Loucy (cell line): ENCODE data around the gene PLK3.
A peak's percentile ranks its signal among the peaks of the same experiment; 100 is the strongest.
"Not testable (repeated sequence)": the region's sequence is repeated elsewhere in the genome, so short reads cannot be mapped to it uniquely, and the experiment has no call there.

Source experiments
- H2AFZ ChIP-seq: fragments of 200-600 bp; sonication (generic); 2 replicates; pipeline ENCODE4 v1.6.0; 2016; ENCODE audit warnings: antibody characterized with exemption, mild to moderate bottlenecking, low read length, moderate library complexity
- H3F3A ChIP-seq: fragments of 200-600 bp; 2 replicates; pipeline ENCODE4 v1.6.0; 2016; ENCODE audit warnings: antibody characterized with exemption, low read depth, mild to moderate bottlenecking
- H3K27me3 ChIP-seq: fragments of 200-600 bp; sonication (generic); 2 replicates; pipeline ENCODE4 v1.6.1; 2014; ENCODE audit warnings: low read length, mild to moderate bottlenecking; ENCODE audit not compliant: insufficient read depth, poor library complexity, severe bottlenecking
- H3K36me3 ChIP-seq: fragments of 200-600 bp; sonication (generic); 2 replicates; pipeline ENCODE4 v1.6.1; 2016; ENCODE audit warnings: low read length; ENCODE audit not compliant: insufficient read depth
- H3K4me1 ChIP-seq: fragments of 200-600 bp; sonication (generic); 2 replicates; pipeline ENCODE4 v1.5.1; 2014; ENCODE audit warnings: low read length, mild to moderate bottlenecking; ENCODE audit not compliant: insufficient read depth, poor library complexity, severe bottlenecking
- H3K4me2 ChIP-seq: fragments of 200-600 bp; sonication (generic); 2 replicates; pipeline ENCODE4 v1.6.0; 2014; ENCODE audit warnings: antibody characterized with exemption, low read length, low read depth, mild to moderate bottlenecking; ENCODE audit not compliant: poor library complexity, severe bottlenecking
- H3K4me3 ChIP-seq: fragments of 200-600 bp; sonication (generic); 2 replicates; pipeline ENCODE4 v1.5.1; 2014; ENCODE audit warnings: low read length, mild to moderate bottlenecking, mixed read lengths; ENCODE audit not compliant: poor library complexity, severe bottlenecking
- H3K79me2 ChIP-seq: fragments of 200-600 bp; sonication (generic); 2 replicates; pipeline ENCODE4 v1.6.1; 2014; ENCODE audit warnings: low read length; ENCODE audit not compliant: insufficient read depth
- H3K9ac ChIP-seq: fragments of 200-600 bp; sonication (generic); 2 replicates; pipeline ENCODE4 v1.6.0; 2014; ENCODE audit warnings: mild to moderate bottlenecking, low read depth, low read length, moderate library complexity; ENCODE audit not compliant: poor library complexity, severe bottlenecking
- H3K9me2 ChIP-seq: fragments of 200-600 bp; sonication (generic); replicated peaks from 2 replicates; pipeline ENCODE4 v1.6.1; 2016; ENCODE audit warnings: low read depth, low read length, mixed read lengths
- H3K9me3 ChIP-seq: fragments of 200-600 bp; sonication (generic); 2 replicates; pipeline ENCODE4 v1.6.1; 2014; ENCODE audit warnings: mild to moderate bottlenecking, antibody characterized with exemption, low read length, low read depth; ENCODE audit not compliant: insufficient read depth
- H4K20me1 ChIP-seq: fragments of 200-600 bp; sonication (generic); 2 replicates; pipeline ENCODE4 v1.6.0; 2014; ENCODE audit warnings: antibody characterized with exemption, low read length, mild to moderate bottlenecking; ENCODE audit not compliant: insufficient read depth, poor library complexity, severe bottlenecking
- EZH2phosphoT487 ChIP-seq: fragments of 200-600 bp; IDR thresholded peaks from 2 replicates; pipeline ENCODE4 v1.6.1; 2018; ENCODE audit warnings: antibody characterized with exemption, mild to moderate bottlenecking, moderate library complexity, borderline replicate concordance
- TF ChIP-seq, protein P1 (sequence below): fragments of 200-600 bp; sonication (generic); conservative IDR thresholded peaks from 2 replicates; pipeline ENCODE4 v1.5.1; 2014; ENCODE audit warnings: mild to moderate bottlenecking, antibody characterized with exemption, low read length

The PLK3 gene

DNA sequence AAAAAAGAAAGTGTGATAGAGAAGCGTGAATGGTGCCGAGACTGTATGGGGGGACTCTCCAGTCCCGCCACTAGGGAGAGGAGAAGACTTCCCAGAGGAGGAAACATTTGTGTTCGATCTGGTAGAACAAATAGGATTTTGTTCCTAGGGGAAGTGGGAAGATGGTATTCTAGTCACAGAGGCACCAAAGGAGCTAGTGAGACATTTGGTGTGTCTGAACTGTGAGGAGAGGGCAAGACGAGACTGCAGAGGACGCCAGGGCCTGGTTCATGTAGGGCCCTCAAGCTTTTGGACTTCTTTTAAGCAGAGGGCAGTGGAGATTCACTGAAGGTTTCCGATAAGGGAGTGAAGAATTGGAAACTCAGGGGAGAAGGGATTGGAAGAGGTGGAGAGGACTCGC lies 11.1 kb downstream of the PLK3 start:
- TF ChIP-seq, protein P1, sequence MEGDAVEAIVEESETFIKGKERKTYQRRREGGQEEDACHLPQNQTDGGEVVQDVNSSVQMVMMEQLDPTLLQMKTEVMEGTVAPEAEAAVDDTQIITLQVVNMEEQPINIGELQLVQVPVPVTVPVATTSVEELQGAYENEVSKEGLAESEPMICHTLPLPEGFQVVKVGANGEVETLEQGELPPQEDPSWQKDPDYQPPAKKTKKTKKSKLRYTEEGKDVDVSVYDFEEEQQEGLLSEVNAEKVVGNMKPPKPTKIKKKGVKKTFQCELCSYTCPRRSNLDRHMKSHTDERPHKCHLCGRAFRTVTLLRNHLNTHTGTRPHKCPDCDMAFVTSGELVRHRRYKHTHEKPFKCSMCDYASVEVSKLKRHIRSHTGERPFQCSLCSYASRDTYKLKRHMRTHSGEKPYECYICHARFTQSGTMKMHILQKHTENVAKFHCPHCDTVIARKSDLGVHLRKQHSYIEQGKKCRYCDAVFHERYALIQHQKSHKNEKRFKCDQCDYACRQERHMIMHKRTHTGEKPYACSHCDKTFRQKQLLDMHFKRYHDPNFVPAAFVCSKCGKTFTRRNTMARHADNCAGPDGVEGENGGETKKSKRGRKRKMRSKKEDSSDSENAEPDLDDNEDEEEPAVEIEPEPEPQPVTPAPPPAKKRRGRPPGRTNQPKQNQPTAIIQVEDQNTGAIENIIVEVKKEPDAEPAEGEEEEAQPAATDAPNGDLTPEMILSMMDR = no peak
- TF ChIP-seq EZH2phosphoT487 = no peak
- Histone ChIP-seq H2AFZ (no peak overlapping the region), H3F3A (no peaks in the 10 kb centered on the region), H3K9me2 (no peaks in the 10 kb centered on the region), H3K4me3 (no peak overlapping the region), H3K36me3 (no peaks in the 10 kb centered on the region), H3K9me3 (no peaks in the 10 kb centered on the region), H3K9ac (no peak overlapping the region), H4K20me1 (no peaks in the 10 kb centered on the region), H3K79me2 (0 out of 2 replicates have a peak, but pooled peaks cover 4% of the 10 kb centered on the region), H3K27me3 (no peaks in the 10 kb centered on the region), H3K4me2 (no peak overlapping the region), H3K4me1 (peaks cover 29% of the 10 kb centered on the region)

DNA sequence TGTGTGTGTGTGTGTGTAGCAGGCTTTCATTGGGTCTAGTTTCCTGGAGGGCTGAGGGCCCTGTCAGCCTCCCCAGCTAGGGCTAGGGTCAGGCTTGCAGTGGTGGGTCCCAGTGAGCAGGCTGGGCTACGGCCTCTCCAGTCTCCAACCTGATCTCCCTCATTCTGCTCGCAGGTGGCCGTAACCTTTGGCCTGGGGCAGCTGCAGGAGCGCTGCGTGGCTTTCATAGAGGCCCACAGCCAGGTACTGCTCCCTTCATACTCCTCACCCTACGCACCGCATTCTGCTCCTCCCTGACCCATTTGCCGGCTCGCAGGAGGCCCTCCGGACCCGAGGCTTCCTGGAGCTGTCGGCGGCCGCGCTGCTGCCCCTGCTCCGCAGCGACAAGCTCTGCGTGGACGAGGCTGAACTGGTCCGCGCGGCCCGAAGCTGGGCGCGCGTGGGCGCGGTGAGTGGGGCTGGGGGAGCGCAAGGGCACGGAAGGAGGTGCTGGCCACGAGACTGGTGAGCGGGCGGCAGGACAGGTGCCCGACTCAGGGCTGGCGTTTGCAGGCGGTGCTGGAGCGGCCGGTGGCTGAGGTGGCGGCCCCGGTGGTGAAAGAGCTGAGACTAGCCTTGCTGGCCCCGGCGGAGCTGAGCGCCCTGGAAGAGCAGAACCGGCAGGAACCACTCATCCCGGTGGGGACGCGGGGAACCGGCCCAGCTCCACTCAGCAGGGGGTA lies 12.8 kb downstream of the PLK3 start:
- Histone ChIP-seq H3K79me2 (0 out of 2 replicates have a peak, but pooled peaks cover 4% of the 10 kb centered on the region), H3K4me2 (peak overlapping the region; percentile 79), H3K36me3 (no peaks in the 10 kb centered on the region), H3K4me3 (peak overlapping the region; percentile 79), H4K20me1 (no peaks in the 10 kb centered on the region), H3K9me3 (no peaks in the 10 kb centered on the region), H3K4me1 (peaks cover 23% of the 10 kb centered on the region), H3K27me3 (no peaks in the 10 kb centered on the region), H3K9ac (peak overlapping the region; percentile 89), H3F3A (no peaks in the 10 kb centered on the region), H2AFZ (peak overlapping the region; percentile 85), H3K9me2 (no peaks in the 10 kb centered on the region)
- TF ChIP-seq, protein P1 = no peak
- no peak for TF ChIP-seq EZH2phosphoT487

DNA sequence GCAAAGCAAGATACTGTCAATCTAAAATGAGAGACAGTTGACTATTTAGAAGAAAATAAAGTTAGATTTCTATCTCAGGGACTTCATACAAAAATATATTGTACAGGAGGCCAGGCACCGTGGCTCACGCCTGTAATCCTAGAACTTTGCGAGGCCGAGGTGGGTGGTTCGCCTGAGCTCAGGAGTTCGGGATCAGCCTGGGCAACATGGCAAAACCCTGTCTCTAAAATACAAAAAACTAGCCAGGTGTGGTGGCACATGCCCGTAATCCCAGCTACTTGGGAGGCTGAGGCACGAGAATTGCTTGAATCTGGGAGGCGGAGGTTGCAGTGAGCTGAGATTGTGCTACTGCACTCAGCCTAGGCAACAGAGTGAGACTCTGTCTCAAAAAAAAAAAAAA lies 15.7 kb downstream of the PLK3 start:
- not testable (repeated sequence) for H3K27me3 ChIP-seq, H3K4me3 ChIP-seq, H4K20me1 ChIP-seq, H3K9me3 ChIP-seq, H3K4me1 ChIP-seq, H3F3A ChIP-seq, H3K36me3 ChIP-seq, H2AFZ ChIP-seq, H3K79me2 ChIP-seq, H3K9ac ChIP-seq, H3K9me2 ChIP-seq, H3K4me2 ChIP-seq

DNA sequence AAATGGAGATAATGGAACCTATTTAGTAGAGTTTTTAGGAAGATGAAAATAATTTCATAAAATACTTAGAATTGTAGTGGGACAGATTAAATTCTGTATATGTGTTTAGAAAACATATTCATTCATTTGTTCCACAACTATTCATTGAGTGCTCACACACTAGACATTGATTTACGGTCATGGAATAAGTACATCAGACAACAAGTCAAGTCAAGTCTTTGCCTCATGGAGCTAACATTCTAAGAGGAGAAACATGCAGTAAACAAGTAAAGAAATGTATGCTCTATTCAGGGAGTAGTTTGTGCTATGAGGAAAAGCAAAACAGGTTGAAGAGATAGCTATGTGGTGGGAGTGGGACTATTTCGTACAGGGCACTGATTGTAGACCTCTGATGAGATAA lies 17.1 kb downstream of the PLK3 start:
- Histone ChIP-seq H2AFZ (no peak overlapping the region), H3F3A (0 out of 2 replicates have a peak, but pooled peaks cover 2% of the 10 kb centered on the region), H3K9me3 (no peaks in the 10 kb centered on the region), H4K20me1 (no peaks in the 10 kb centered on the region), H3K36me3 (no peaks in the 10 kb centered on the region), H3K4me1 (peaks cover 9% of the 10 kb centered on the region), H3K4me3 (no peak overlapping the region), H3K9me2 (no peaks in the 10 kb centered on the region), H3K79me2 (0 out of 2 replicates have a peak, but pooled peaks cover 4% of the 10 kb centered on the region), H3K27me3 (no peaks in the 10 kb centered on the region), H3K4me2 (no peak overlapping the region), H3K9ac (no peak overlapping the region)
- TF ChIP-seq, protein P1 = no peak
- TF ChIP-seq EZH2phosphoT487 = no peak
